Tibial nerve (tissue), 4 donors: ENCODE results near the gene C17orf75.

Source experiments
- EP300 ChIP-seq, 2 donors: sonication (generic); formaldehyde crosslinking; IDR thresholded peaks; one replicate each; pipeline ENCODE4 v1.6.1; 2017; ENCODE audit warnings: antibody characterized with exemption in 2 of 2, mild to moderate bottlenecking in 1 of 2
- POLR2A ChIP-seq, 2 donors: fragments of 450-650 bp; IDR thresholded peaks; one replicate each; pipeline ENCODE4 v1.6.1; 2017; ENCODE audit warnings: antibody characterized with exemption in 2 of 2, mild to moderate bottlenecking in 2 of 2, moderate library complexity in 2 of 2
- TF ChIP-seq, protein P1 (sequence below), 5 experiments: fragments of 200-600 bp in 3 of 5; fragments of 450-650 bp in 2 of 5; sonication (generic) in 3 of 5; IDR thresholded peaks; one replicate each; pipeline ENCODE4 v1.5.1; 2016 to 2019; ENCODE audit warnings: antibody characterized with exemption in 5 of 5, mild to moderate bottlenecking in 3 of 5, moderate library complexity in 2 of 5

DNA sequence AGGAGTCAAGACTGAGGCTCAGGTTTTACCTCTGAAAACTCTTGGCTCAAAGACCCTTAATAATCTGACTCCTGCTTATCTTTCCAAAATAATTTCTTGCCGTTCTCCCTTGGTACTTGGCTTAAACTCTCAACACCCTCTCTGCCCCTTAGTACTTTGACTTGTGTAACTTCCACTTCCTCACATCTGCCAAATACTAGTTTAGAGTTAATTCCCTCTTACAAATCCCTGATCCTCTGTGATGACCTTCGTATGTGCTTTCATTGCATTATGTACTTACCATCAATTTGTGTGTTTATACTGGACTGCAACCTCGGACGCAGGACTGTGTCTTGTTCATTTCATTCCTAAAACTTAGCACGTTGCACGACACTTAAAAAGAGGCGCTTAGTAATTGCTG is 43.1 kb upstream of the C17orf75 start:
- TF ChIP-seq, protein P1, sequence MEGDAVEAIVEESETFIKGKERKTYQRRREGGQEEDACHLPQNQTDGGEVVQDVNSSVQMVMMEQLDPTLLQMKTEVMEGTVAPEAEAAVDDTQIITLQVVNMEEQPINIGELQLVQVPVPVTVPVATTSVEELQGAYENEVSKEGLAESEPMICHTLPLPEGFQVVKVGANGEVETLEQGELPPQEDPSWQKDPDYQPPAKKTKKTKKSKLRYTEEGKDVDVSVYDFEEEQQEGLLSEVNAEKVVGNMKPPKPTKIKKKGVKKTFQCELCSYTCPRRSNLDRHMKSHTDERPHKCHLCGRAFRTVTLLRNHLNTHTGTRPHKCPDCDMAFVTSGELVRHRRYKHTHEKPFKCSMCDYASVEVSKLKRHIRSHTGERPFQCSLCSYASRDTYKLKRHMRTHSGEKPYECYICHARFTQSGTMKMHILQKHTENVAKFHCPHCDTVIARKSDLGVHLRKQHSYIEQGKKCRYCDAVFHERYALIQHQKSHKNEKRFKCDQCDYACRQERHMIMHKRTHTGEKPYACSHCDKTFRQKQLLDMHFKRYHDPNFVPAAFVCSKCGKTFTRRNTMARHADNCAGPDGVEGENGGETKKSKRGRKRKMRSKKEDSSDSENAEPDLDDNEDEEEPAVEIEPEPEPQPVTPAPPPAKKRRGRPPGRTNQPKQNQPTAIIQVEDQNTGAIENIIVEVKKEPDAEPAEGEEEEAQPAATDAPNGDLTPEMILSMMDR (IDR thresholded peaks at IDR 0.05) = no peak
- TF ChIP-seq EP300 (IDR thresholded peaks at IDR 0.05) = no peak
- no peak for TF ChIP-seq POLR2A (IDR thresholded peaks at IDR 0.05)
